Measurements from ENCODE around the gene SVOPL.

DNA sequence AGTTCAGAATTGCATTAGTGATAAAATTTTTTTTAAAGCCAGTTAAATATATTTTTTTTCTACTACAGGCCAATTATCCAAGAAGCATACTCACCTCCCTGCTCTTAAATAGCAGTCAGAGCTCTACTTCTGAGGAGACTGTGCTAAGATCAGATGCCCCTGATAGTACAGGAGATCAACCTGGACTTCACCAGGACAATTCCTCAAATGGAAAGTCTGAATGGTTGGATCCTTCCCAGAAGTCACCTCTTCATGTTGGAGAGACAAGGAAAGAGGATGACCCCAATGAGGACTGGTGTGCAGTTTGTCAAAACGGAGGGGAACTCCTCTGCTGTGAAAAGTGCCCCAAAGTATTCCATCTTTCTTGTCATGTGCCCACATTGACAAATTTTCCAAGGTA lies 122.0 kb downstream of the SVOPL start:
- TF ChIP-seq EHMT2 (IDR thresholded peaks at IDR 0.05) (no peak), CREB3L1 (IDR thresholded peaks at IDR 0.05; ENCODE audit: borderline replicate concordance, low read depth) (no peak), FOXA1 (IDR thresholded peaks at IDR 0.05; ENCODE audit: borderline replicate concordance) (no peak), MAZ (CRISPR knock-in tag; conservative IDR thresholded peaks at IDR 0.05 in 1 of 2, IDR thresholded peaks at IDR 0.05 in 1 of 2) (no peak), SAFB (IDR thresholded peaks at IDR 0.05; ENCODE audit: borderline replicate concordance, low read depth, low read length) (no peak), YBX1 (IDR thresholded peaks at IDR 0.05) (no peak), ZNF436 (CRISPR knock-in tag; IDR thresholded peaks at IDR 0.05) (no peak), ZNF282 (CRISPR knock-in tag; IDR thresholded peaks at IDR 0.05) (no peak), E2F4 (CRISPR knock-in tag; IDR thresholded peaks at IDR 0.05; ENCODE audit: low read depth) (no peak), FOXM1 (IDR thresholded peaks at IDR 0.05; ENCODE audit: low read depth) (no peak), FOXM1 (CRISPR knock-in tag; IDR thresholded peaks at IDR 0.05; ENCODE audit: low read depth) (no peak)
- TF ChIP-seq, protein P1, sequence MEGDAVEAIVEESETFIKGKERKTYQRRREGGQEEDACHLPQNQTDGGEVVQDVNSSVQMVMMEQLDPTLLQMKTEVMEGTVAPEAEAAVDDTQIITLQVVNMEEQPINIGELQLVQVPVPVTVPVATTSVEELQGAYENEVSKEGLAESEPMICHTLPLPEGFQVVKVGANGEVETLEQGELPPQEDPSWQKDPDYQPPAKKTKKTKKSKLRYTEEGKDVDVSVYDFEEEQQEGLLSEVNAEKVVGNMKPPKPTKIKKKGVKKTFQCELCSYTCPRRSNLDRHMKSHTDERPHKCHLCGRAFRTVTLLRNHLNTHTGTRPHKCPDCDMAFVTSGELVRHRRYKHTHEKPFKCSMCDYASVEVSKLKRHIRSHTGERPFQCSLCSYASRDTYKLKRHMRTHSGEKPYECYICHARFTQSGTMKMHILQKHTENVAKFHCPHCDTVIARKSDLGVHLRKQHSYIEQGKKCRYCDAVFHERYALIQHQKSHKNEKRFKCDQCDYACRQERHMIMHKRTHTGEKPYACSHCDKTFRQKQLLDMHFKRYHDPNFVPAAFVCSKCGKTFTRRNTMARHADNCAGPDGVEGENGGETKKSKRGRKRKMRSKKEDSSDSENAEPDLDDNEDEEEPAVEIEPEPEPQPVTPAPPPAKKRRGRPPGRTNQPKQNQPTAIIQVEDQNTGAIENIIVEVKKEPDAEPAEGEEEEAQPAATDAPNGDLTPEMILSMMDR (IDR thresholded peaks at IDR 0.05 in 2 of 3, conservative IDR thresholded peaks at IDR 0.05 in 1 of 3; ENCODE audit: insufficient read depth in 2 of 3, low read depth in 1 of 3, low read length in 3 of 3), result no peak
- TF ChIP-seq, protein P2, sequence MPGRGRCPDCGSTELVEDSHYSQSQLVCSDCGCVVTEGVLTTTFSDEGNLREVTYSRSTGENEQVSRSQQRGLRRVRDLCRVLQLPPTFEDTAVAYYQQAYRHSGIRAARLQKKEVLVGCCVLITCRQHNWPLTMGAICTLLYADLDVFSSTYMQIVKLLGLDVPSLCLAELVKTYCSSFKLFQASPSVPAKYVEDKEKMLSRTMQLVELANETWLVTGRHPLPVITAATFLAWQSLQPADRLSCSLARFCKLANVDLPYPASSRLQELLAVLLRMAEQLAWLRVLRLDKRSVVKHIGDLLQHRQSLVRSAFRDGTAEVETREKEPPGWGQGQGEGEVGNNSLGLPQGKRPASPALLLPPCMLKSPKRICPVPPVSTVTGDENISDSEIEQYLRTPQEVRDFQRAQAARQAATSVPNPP (IDR thresholded peaks at IDR 0.05; ENCODE audit: borderline replicate concordance, insufficient read depth, insufficient read length), result no peak

Measured in K562 (cell line).